Breast epithelium (tissue), 4 donors: ENCODE data around the gene BABAM2. TPM values are rescaled to one million over a fixed set of nuclear protein-coding genes. Genes with fewer than 3 reads are reported as not detected.

Source experiments
- DNase-seq, 2 donors: peaks; one replicate each; pipeline ENCODE4 v3.0.0-alpha.2; 2019; ENCODE audit warnings: low spot score in 2 of 2
- H3K27ac ChIP-seq, 2 donors: fragments of 200-600 bp; sonication (generic) in 1 of 2; one replicate each; pipeline ENCODE4 v1.5.1; 2016 to 2019; ENCODE audit warnings: mild to moderate bottlenecking in 1 of 2
- H3K27me3 ChIP-seq, 2 donors: fragments of 200-600 bp; sonication (generic) in 1 of 2; one replicate each; pipeline versions ENCODE4 v1.5.1 to v1.6.0; 2017 to 2019; ENCODE audit warnings: control low read depth in 1 of 2, mild to moderate bottlenecking in 1 of 2
- H3K36me3 ChIP-seq: fragments of 200-600 bp; one replicate; pipeline ENCODE4 v1.5.1; 2019
- H3K4me1 ChIP-seq, 2 donors: fragments of 200-600 bp; sonication (generic); one replicate each; pipeline ENCODE4 v1.5.1; 2016 to 2019; ENCODE audit warnings: control low read depth in 1 of 2
- H3K4me3 ChIP-seq, 3 donors: fragments of 200-600 bp; sonication (generic); 1 replicate in 2 of 3; 2 replicates in 1 of 3; pipeline ENCODE4 v1.5.1; 2016 to 2019; ENCODE audit warnings: mild to moderate bottlenecking in 3 of 3, moderate library complexity in 2 of 3
- H3K9me3 ChIP-seq, 2 donors: fragments of 200-600 bp; sonication (generic) in 1 of 2; one replicate each; pipeline ENCODE4 v1.5.1; 2016 to 2019; ENCODE audit warnings: control low read depth in 1 of 2
- POLR2A ChIP-seq: fragments of 450-650 bp; IDR thresholded peaks from one replicate; pipeline ENCODE4 v1.6.1; 2016; ENCODE audit warnings: antibody characterized with exemption, mild to moderate bottlenecking, moderate library complexity
- POLR2AphosphoS5 ChIP-seq, 3 donors: sonication (generic); formaldehyde crosslinking; IDR thresholded peaks; one replicate each; pipeline ENCODE4 v1.6.1; 2017; ENCODE audit warnings: antibody characterized with exemption in 3 of 3
- intact Hi-C: fragments of 100-400 bp; cut with DNase I; formaldehyde crosslinking; loops from one replicate; pipeline ENCODE4 v1.15.1; 2023; ENCODE audit warnings: low total_unique reads
- total RNA-seq, 3 donors: library from RNA; depleted of rRNA; stranded (reverse); fragments of >200 nt; gene quantifications; one replicate each; pipeline ENCODE4 v1.1.0, GENCODE V29; 2016
- TF ChIP-seq, protein P1 (sequence below), 3 donors: fragments of 450-650 bp; IDR thresholded peaks; one replicate each; pipeline ENCODE4 v1.5.1; 2016 to 2017; ENCODE audit warnings: antibody characterized with exemption in 3 of 3, mild to moderate bottlenecking in 3 of 3, moderate library complexity in 3 of 3

BABAM2 gene
- total RNA-seq, 3 donors from 2014 or later, result 34.7 to 46.2 (median 37.4) TPM

DNA sequence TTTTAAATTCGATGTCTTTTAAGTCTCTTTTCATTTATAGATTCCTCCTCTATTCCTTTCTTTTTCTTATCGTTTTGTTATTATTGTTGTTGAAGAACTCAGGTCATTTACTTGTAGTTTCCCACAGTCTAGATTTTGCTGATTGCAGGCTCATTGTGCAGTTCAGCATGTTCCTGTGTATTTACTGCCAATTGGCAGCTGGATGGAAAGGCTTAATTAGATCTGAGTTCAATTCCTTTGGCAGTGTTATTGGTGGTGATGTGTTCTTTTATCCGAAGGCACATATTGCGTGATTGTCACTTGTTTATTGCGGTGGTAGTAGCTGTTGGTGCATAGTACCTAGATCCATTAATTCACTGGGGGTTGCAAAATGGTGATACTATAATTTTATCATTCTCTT, 180.7 kb downstream of the BABAM2 start:
- Histone ChIP-seq H3K4me3 (no peak overlapping the region), H3K27me3 (no peaks in the 10 kb centered on the region), H3K4me1 (no peaks in the 10 kb centered on the region), H3K36me3 (no peaks in the 10 kb centered on the region), H3K27ac (no peak overlapping the region), H3K9me3 (no peaks in the 10 kb centered on the region)
- intact Hi-C loops, result no loop called here
- no peak for DNase-seq
- TF ChIP-seq, protein P1, sequence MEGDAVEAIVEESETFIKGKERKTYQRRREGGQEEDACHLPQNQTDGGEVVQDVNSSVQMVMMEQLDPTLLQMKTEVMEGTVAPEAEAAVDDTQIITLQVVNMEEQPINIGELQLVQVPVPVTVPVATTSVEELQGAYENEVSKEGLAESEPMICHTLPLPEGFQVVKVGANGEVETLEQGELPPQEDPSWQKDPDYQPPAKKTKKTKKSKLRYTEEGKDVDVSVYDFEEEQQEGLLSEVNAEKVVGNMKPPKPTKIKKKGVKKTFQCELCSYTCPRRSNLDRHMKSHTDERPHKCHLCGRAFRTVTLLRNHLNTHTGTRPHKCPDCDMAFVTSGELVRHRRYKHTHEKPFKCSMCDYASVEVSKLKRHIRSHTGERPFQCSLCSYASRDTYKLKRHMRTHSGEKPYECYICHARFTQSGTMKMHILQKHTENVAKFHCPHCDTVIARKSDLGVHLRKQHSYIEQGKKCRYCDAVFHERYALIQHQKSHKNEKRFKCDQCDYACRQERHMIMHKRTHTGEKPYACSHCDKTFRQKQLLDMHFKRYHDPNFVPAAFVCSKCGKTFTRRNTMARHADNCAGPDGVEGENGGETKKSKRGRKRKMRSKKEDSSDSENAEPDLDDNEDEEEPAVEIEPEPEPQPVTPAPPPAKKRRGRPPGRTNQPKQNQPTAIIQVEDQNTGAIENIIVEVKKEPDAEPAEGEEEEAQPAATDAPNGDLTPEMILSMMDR (IDR thresholded peaks at IDR 0.05), result no peak
- TF ChIP-seq POLR2A, result no peak

DNA sequence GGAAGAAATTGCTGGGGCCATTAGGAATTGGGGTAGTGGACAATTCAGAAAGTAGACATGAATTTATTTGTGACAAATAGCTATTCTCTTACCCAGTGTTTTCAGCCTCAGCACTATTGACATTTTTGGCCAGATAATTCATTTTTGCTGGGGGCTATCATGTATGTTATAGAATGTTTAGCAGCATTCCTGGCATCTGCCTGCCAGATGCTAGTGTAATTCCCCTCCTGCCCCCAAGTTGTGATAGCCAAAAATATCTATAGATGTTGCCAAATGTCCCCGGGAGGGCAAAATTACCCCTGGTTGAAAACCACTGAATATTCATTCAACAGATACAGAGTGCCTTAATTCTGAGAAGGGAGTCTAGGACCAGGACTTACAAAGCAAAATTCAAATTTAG, 183.6 kb downstream of the BABAM2 start:
- Histone ChIP-seq H3K27ac (no peak overlapping the region), H3K36me3 (no peaks in the 10 kb centered on the region), H3K4me1 (no peaks in the 10 kb centered on the region), H3K27me3 (no peaks in the 10 kb centered on the region), H3K4me3 (no peak overlapping the region), H3K9me3 (no peaks in the 10 kb centered on the region)
- DNase-seq, result no peak
- intact Hi-C loops, result no loop called here
- TF ChIP-seq, protein P1 (IDR thresholded peaks at IDR 0.05), result no peak
- TF ChIP-seq POLR2A, result no peak
- TF ChIP-seq POLR2AphosphoS5 (IDR thresholded peaks at IDR 0.05), result no peak

DNA sequence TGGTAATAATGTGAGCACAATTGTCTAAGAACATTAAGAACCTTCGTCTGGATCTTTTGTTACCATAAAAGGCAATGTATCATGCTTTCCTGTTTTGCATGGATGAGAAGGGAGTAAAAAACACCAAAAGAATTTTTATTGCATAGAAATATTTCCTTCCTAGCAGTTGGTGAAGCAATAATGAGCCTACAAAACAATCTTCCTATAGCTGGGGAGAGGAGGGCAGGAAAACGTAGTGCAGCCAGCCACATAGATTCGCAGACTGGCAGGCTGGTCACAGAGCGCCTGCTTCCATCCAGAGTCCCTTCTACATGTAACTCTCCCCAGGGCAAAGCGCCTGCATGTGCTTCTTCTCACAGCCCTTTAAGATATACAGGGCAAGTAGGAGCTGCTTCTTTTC, 190.4 kb downstream of the BABAM2 start:
- DNase-seq, result no peak
- Histone ChIP-seq H3K36me3 (no peaks in the 10 kb centered on the region), H3K27me3 (no peaks in the 10 kb centered on the region), H3K9me3 (no peaks in the 10 kb centered on the region), H3K4me1 (no peaks in the 10 kb centered on the region), H3K4me3 (no peak overlapping the region), H3K27ac (peak overlapping the region; percentile 43 to 45)
- intact Hi-C loops, result no loop called here
- TF ChIP-seq POLR2AphosphoS5 (IDR thresholded peaks at IDR 0.05) (no peak), POLR2A (no peak)
- TF ChIP-seq, protein P1 (IDR thresholded peaks at IDR 0.05), result no peak

DNA sequence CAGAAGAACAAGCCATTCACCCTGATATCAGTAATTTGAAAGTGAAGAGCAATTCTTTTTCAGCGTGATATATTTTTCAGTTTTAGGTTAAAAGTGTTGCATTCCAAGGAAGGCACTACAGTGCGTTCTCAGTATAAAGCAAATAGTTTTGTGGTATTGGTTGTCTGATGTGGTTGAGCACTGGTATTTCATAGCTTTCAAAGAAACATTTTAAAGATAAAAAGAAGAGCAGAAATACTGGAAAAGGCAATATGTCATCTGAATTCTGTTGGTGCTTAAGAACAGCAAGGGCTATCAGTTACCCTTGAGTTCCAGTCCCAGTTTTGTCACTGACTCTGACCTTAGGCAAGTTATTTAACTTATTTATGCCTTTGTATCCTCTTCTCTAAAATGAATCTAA, 191.6 kb downstream of the BABAM2 start:
- H3K4me1 ChIP-seq, result no peaks in the 10 kb centered on the region
- intact Hi-C loops, result no loop called here

DNA sequence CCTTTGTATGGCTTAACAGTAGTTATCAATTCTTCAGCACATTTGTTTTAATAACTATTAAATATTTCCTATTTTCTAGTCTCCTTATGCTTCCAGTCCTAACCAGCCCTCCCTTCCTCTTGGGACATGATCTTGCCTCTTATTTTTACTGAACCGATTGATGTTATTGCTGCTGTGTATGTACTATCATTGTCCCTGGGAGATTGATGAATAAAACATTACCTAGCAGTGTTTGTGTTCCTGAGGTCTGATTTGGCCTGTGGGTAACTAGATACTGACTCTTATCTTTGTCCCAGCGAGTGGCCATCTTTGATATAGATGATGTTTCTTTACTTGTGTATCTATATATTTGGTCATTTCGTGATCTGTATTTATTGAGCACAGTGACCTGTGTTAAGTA, 192.9 kb downstream of the BABAM2 start:
- Histone ChIP-seq H3K27me3 (no peaks in the 10 kb centered on the region), H3K27ac (no peak overlapping the region), H3K4me3 (no peak overlapping the region), H3K4me1 (no peaks in the 10 kb centered on the region), H3K36me3 (no peaks in the 10 kb centered on the region), H3K9me3 (no peaks in the 10 kb centered on the region)
- DNase-seq, result no peak
- intact Hi-C loops, result no loop called here
- TF ChIP-seq, protein P1 (IDR thresholded peaks at IDR 0.05), result no peak
- no peak for TF ChIP-seq POLR2AphosphoS5 (IDR thresholded peaks at IDR 0.05)
- TF ChIP-seq POLR2A, result no peak

More for the DNA sequence above, 191.6 kb downstream of the BABAM2 start:
- TF ChIP-seq POLR2AphosphoS5 (IDR thresholded peaks at IDR 0.05) (no peak), POLR2A (no peak)
- TF ChIP-seq, protein P1 (IDR thresholded peaks at IDR 0.05), result no peak
- Histone ChIP-seq H3K4me3 (no peak overlapping the region), H3K9me3 (no peaks in the 10 kb centered on the region), H3K27me3 (no peaks in the 10 kb centered on the region), H3K27ac (no peak overlapping the region), H3K36me3 (no peaks in the 10 kb centered on the region)
- DNase-seq, result no peak
